Endothelial cell of umbilical vein (primary cell): Measurements from ENCODE around the gene LRP1B. TPM values are rescaled to one million over a fixed set of nuclear protein-coding genes. Genes with fewer than 3 reads are reported as not detected.

Source experiments
- BruUV-seq: library from RNA; stranded (reverse); fragments of 400-500 nt; replicated peaks from 2 replicates; lab custom pipeline; 2021; lab: Mats Ljungman, UMichigan
- CTCF ChIA-PET: fragments of 300-600, 350-600 bp; sonication (Branson Sonifier 250); formaldehyde crosslinking; loops from one replicate; lab custom pipeline; 2021; ENCODE audit warnings: antibody characterized with exemption, inconsistent platforms; lab: Charles Lee
- POLR2A ChIA-PET: fragments of 300-600, 350-600 bp; sonication (Branson Sonifier 250); formaldehyde crosslinking; loops from one replicate; lab custom pipeline; 2021; ENCODE audit warnings: antibody characterized with exemption, inconsistent platforms; lab: Charles Lee
- DNase-seq: peaks from one replicate; pipeline ENCODE4 v3.0.0-alpha.2; 2011; ENCODE audit warnings: low read depth, low spot score
- FAIRE-seq: peaks from 2 replicates; lab custom pipeline; 2011; peaks lifted over from hg19 to GRCh38; lab: Jason Lieb, UNC
- H2AFZ ChIP-seq: 2 replicates; pipeline ENCODE4 v1.6.0; 2012; ENCODE audit warnings: low read depth, low read length, control low read depth, inconsistent platforms
- H3K27ac ChIP-seq: 2 replicates; pipeline ENCODE4 v1.5.1; 2011; ENCODE audit warnings: low read depth, mild to moderate bottlenecking, control low read depth, low read length, moderate library complexity; ENCODE audit not compliant: insufficient read depth
- H3K27me3 ChIP-seq, 2 experiments: 2 replicates each; pipeline versions ENCODE4 v1.6.0 to v1.6.1; 2011; ENCODE audit warnings: low read length in 2 of 2, mixed read lengths in 1 of 2; ENCODE audit not compliant: control insufficient read depth in 2 of 2, insufficient read depth in 2 of 2
- H3K36me3 ChIP-seq, 2 experiments: 2 replicates in 1 of 2; 3 replicates in 1 of 2; pipeline ENCODE4 v1.5.1; 2011; ENCODE audit warnings: low read length in 2 of 2, mild to moderate bottlenecking in 1 of 2, moderate library complexity in 1 of 2; ENCODE audit not compliant: control insufficient read depth in 2 of 2, insufficient read depth in 2 of 2; ENCODE audit errors: extremely low read depth in 1 of 2
- H3K4me1 ChIP-seq: 3 replicates; pipeline ENCODE4 v1.5.1; 2011; ENCODE audit warnings: mild to moderate bottlenecking, low read length; ENCODE audit not compliant: control insufficient read depth, insufficient read depth; ENCODE audit errors: extremely low read depth
- H3K4me2 ChIP-seq: 2 replicates; pipeline ENCODE4 v1.6.1; 2011; ENCODE audit warnings: low read length, control low read depth, mixed read lengths; ENCODE audit not compliant: insufficient read depth
- H3K4me3 ChIP-seq, 3 experiments: fragments of 200-600 bp in 1 of 3; sonication (generic), shearing (Covaris generic) in 1 of 3; replicated peaks in 1 of 3; 2 replicates each; pipeline ENCODE4 v1.5.1; 2011 to 2016; ENCODE audit warnings: control low read depth in 3 of 3, low read length in 3 of 3, mild to moderate bottlenecking in 2 of 3, inconsistent platforms in 1 of 3, low read depth in 1 of 3, moderate library complexity in 1 of 3; ENCODE audit not compliant: insufficient read depth in 1 of 3
- H3K79me2 ChIP-seq: 2 replicates; pipeline ENCODE4 v1.6.0; 2012; ENCODE audit warnings: low read length, inconsistent platforms; ENCODE audit not compliant: control insufficient read depth, insufficient read depth
- H3K9ac ChIP-seq: replicated peaks from 2 replicates; pipeline ENCODE3; 2011; ENCODE audit warnings: low read length, control low read depth; ENCODE audit not compliant: insufficient read depth; ENCODE audit errors: extremely low read depth
- H3K9me1 ChIP-seq: replicated peaks from 3 replicates; pipeline ENCODE4 v1.6.0; 2011; ENCODE audit warnings: mild to moderate bottlenecking, low read length; ENCODE audit not compliant: control insufficient read depth, insufficient read depth; ENCODE audit errors: extremely low read depth
- H3K9me3 ChIP-seq: replicated peaks from 2 replicates; pipeline ENCODE4 v1.5.1; 2012; ENCODE audit warnings: low read length, inconsistent platforms; ENCODE audit not compliant: control insufficient read depth, insufficient read depth
- H4K20me1 ChIP-seq: replicated peaks from 2 replicates; pipeline ENCODE3; 2011; ENCODE audit warnings: mild to moderate bottlenecking, low read length; ENCODE audit not compliant: control insufficient read depth, insufficient read depth; ENCODE audit errors: extremely low read depth
- CTCF ChIP-seq, 2 donors: IDR thresholded peaks; 1 replicate in 1 of 2; 2 replicates in 1 of 2; pipeline ENCODE4 v1.5.1; 2011; ENCODE audit warnings: low read length in 2 of 2, mild to moderate bottlenecking in 2 of 2, moderate library complexity in 2 of 2, control low read depth in 1 of 2, inconsistent platforms in 1 of 2, low read depth in 1 of 2; ENCODE audit not compliant: insufficient read depth in 1 of 2; ENCODE audit errors: extremely low read depth in 1 of 2
- EZH2 ChIP-seq: IDR thresholded peaks from 2 replicates; pipeline ENCODE4 v1.6.1; 2012; ENCODE audit warnings: borderline replicate concordance, low read depth, mild to moderate bottlenecking, moderate library complexity, low read length, inconsistent platforms; ENCODE audit not compliant: severe bottlenecking
- FOS ChIP-seq: IDR thresholded peaks from 2 replicates; pipeline ENCODE4 v1.6.1; 2011; ENCODE audit warnings: mild to moderate bottlenecking, low read length, moderate library complexity, borderline replicate concordance; ENCODE audit not compliant: insufficient read depth
- GATA2 ChIP-seq: IDR thresholded peaks from 2 replicates; pipeline ENCODE4 v1.7.0; 2011; ENCODE audit warnings: low read depth, mild to moderate bottlenecking, moderate library complexity, mixed read lengths, low read length; ENCODE audit not compliant: insufficient read length, insufficient read depth
- JUN ChIP-seq: IDR thresholded peaks from 2 replicates; pipeline ENCODE4 v1.6.1; 2011; ENCODE audit warnings: borderline replicate concordance, low read depth; ENCODE audit not compliant: insufficient read length, insufficient read depth
- MAX ChIP-seq: IDR thresholded peaks from 2 replicates; pipeline ENCODE4 v1.6.1; 2011; ENCODE audit not compliant: insufficient read depth, insufficient read length
- MYC ChIP-seq: IDR thresholded peaks from one replicate; pipeline ENCODE4 v1.6.1; 2011; ENCODE audit warnings: mild to moderate bottlenecking, low read depth, low read length
- POLR2A ChIP-seq: IDR thresholded peaks from 2 replicates; pipeline ENCODE4 v1.6.1; 2012; ENCODE audit warnings: low read depth, mild to moderate bottlenecking, control low read depth, low read length
- POLR2AphosphoS5 ChIP-seq: IDR thresholded peaks from 2 replicates; pipeline ENCODE4 v1.6.1; 2012; ENCODE audit warnings: low read depth, mild to moderate bottlenecking, control low read depth, low read length, moderate library complexity; ENCODE audit not compliant: insufficient read depth
- dilution Hi-C: fragments of 300-500 bp; cut with MboI; formaldehyde crosslinking; loops from one replicate; pipeline ENCODE4 v1.15.0; 2019; ENCODE audit warnings: low sequenced_read_pairs; ENCODE audit not compliant: extremely low pct_ligation_motif_present
- intact Hi-C: fragments of 100-400 bp; cut with micrococcal nuclease; formaldehyde crosslinking; loops from one replicate; pipeline ENCODE4 v1.10.0; 2022
- polyA plus RNA-seq, 4 experiments: library from polyadenylated mRNA; depleted of rRNA in 3 of 4; stranded (reverse) in 3 of 4; unstranded in 1 of 4; fragments of >200 nt; gene quantifications; 2 replicates each; pipeline versions ENCODE4 v1.2.1 to v1.2.3, GENCODE V29; 2011 to 2012; ENCODE audit warnings: missing spikeins in 1 of 4
- total RNA-seq: library from RNA; stranded (reverse); gene quantifications from 2 replicates; pipeline ENCODE4 v1.2.3, GENCODE V29; 2021

The LRP1B gene
- total and polyA plus RNA-seq, 2 donors (not counting 3 experiments of a cell fraction or from before 2014, with no cell fraction given): 0.03 to 0.07 TPM

GRCh38 chr2:141641462-141641861 is 489.4 kb downstream of the LRP1B start:
- H3K36me3 ChIP-seq: no peaks in the 10 kb centered on the region
- no peak overlapping the region for H2AFZ ChIP-seq
- no TSS peak for BruUV-seq
- POLR2A ChIA-PET: no interaction called here
- no peaks in the 10 kb centered on the region for H3K4me1 ChIP-seq
- CTCF ChIA-PET: interaction anchor here (0.6 to 1.2 kb wide), 2 partner anchors 12 to 936 kb away, joined by 3 read pairs; no protein-coding TSS in a partner anchor
- no peak overlapping the region for H3K9ac ChIP-seq
- no peak overlapping the region for H3K27ac ChIP-seq
- FAIRE-seq (no peak), DNase-seq (no peak)
- no peaks in the 10 kb centered on the region for H4K20me1 ChIP-seq
- intact Hi-C loops (no loop called here), dilution Hi-C loops (no loop called here)
- no peaks in the 10 kb centered on the region for H3K27me3 ChIP-seq
- H3K9me3 ChIP-seq: no peaks in the 10 kb centered on the region
- H3K4me3 ChIP-seq: no peak overlapping the region
- H3K9me1 ChIP-seq: no peaks in the 10 kb centered on the region
- TF ChIP-seq MYC: no peak
- no peak for TF ChIP-seq POLR2A
- no peak for TF ChIP-seq POLR2AphosphoS5
- no peak for TF ChIP-seq GATA2
- TF ChIP-seq MAX: no peak
- no peak for TF ChIP-seq FOS
- no peak for TF ChIP-seq JUN
- no peak for TF ChIP-seq CTCF (IDR thresholded peaks at IDR 0.05; ENCODE audit: extremely low read depth in 1 of 2, insufficient read depth in 1 of 2, low read depth in 1 of 2, low read length in 2 of 2)
- TF ChIP-seq EZH2: no peak
- no peaks in the 10 kb centered on the region for H3K79me2 ChIP-seq
- no peak overlapping the region for H3K4me2 ChIP-seq
